ENCODE results near the gene HIPK4.
A peak's percentile ranks its signal among the peaks of the same experiment; 100 is the strongest.

Gene HIPK4

DNA sequence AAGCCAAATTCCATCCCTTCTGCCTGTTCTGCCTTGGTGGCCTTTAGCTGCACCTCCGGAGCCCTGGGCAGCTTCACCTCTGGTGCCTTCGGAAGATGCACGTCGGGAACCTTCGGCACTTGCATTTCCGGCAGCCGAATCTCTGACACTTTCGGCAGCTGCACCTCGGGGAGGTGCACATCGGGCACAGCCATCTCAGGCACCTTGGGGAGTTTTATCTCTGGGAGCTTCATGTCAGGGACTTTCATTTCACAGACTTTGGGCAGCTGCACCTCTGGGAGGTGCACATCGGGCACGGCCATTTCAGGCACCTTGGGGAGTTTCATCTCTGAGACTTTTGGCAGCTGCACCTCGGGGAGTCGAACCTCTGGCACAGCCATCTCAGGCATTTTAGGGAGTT, 6.0 kb upstream of the HIPK4 start:
- no peak overlapping the region for H3K23ac ChIP-seq (ENCODE audit: low read length in 2 of 2)
- WGBS, result 89% methylated on average over 14 of the region's 14 CpGs
- DNase-seq, result no peak

GRCh38 chr19:40394816-40395210, 4.8 kb upstream of the HIPK4 start:
- 85% methylated on average over 12 of the region's 13 CpGs for WGBS

More for the DNA sequence above, 6.0 kb upstream of the HIPK4 start:
- Histone ChIP-seq H2BK15ac (ENCODE audit: low read depth, poor library complexity, severe bottlenecking) (no peak overlapping the region), H3K18ac (ENCODE audit: low read depth in 1 of 2, low read length in 2 of 2) (no peak overlapping the region), H2BK120ac (ENCODE audit: low read depth, low read length) (no peak overlapping the region), H3K27ac (ENCODE audit: low read length, poor library complexity, severe bottlenecking) (no peak overlapping the region), H2BK5ac (ENCODE audit: low read depth, low read length, poor library complexity, severe bottlenecking) (no peak overlapping the region), H4K91ac (ENCODE audit: low read length) (no peak overlapping the region), H3K36me3 (ENCODE audit: control insufficient read depth in 1 of 2, insufficient read depth in 2 of 2, low read depth in 1 of 2, low read length in 2 of 2) (peaks cover 0 to 13% of the 10 kb centered on the region in 2 experiments), H3K14ac (ENCODE audit: low read length in 2 of 2) (peak overlapping the region in 1 of 2 experiments; percentile 63), H3K4me1 (ENCODE audit: control insufficient read depth, insufficient read depth, low read depth, low read length) (peaks cover 10% of the 10 kb centered on the region), H3K4ac (ENCODE audit: low read depth in 1 of 2, low read length in 2 of 2) (no peak overlapping the region), H2BK12ac (ENCODE audit: low read length in 2 of 2) (no peak overlapping the region), H3K4me3 (ENCODE audit: insufficient read depth in 1 of 2, low read depth in 1 of 2, low read length in 2 of 2) (no peak overlapping the region), H2AK5ac (ENCODE audit: low read length, severe bottlenecking) (no peak overlapping the region), H3K9me3 (ENCODE audit: control insufficient read depth, low read length) (no peaks in the 10 kb centered on the region), H3K9ac (ENCODE audit: low read length) (no peak overlapping the region), H3K27me3 (ENCODE audit: control insufficient read depth in 1 of 2, insufficient read depth in 1 of 2, low read length in 2 of 2) (peaks cover 2 to 10% of the 10 kb centered on the region in 2 experiments), H3K4me2 (ENCODE audit: low read length, poor library complexity, severe bottlenecking) (no peak overlapping the region), H2AFZ (ENCODE audit: low read depth, low read length) (no peak overlapping the region), H4K8ac (ENCODE audit: low read length) (peak overlapping the region; percentile 4), H3K79me1 (replicated peaks; ENCODE audit: low read length, poor library complexity, severe bottlenecking) (peaks cover 1% of the 10 kb centered on the region)

GRCh38 chr19:40393894-40394815, 4.2 kb upstream of the HIPK4 start:
- Histone ChIP-seq H3K9me3 (ENCODE audit: control insufficient read depth, low read length) (no peaks in the 10 kb centered on the region), H3K4me3 (ENCODE audit: insufficient read depth in 1 of 2, low read depth in 1 of 2, low read length in 2 of 2) (no peak overlapping the region), H4K8ac (ENCODE audit: low read length) (peak overlapping the region; percentile 36), H3K14ac (ENCODE audit: low read length in 2 of 2) (no peak overlapping the region), H3K18ac (ENCODE audit: low read depth in 1 of 2, low read length in 2 of 2) (no peak overlapping the region), H3K79me1 (replicated peaks; ENCODE audit: low read length, poor library complexity, severe bottlenecking) (no peaks in the 10 kb centered on the region), H3K9ac (ENCODE audit: low read length) (no peak overlapping the region), H4K91ac (ENCODE audit: low read length) (peak overlapping the region; percentile 30), H2BK5ac (ENCODE audit: low read depth, low read length, poor library complexity, severe bottlenecking) (no peak overlapping the region), H2BK15ac (ENCODE audit: low read depth, poor library complexity, severe bottlenecking) (peak overlapping the region; percentile 16), H3K27me3 (ENCODE audit: control insufficient read depth in 1 of 2, insufficient read depth in 1 of 2, low read length in 2 of 2) (peaks cover 2 to 10% of the 10 kb centered on the region in 2 experiments), H3K4me2 (ENCODE audit: low read length, poor library complexity, severe bottlenecking) (no peak overlapping the region), H2BK12ac (ENCODE audit: low read length in 2 of 2) (no peak overlapping the region), H3K27ac (ENCODE audit: low read length, poor library complexity, severe bottlenecking) (no peak overlapping the region), H3K36me3 (ENCODE audit: control insufficient read depth in 1 of 2, insufficient read depth in 2 of 2, low read depth in 1 of 2, low read length in 2 of 2) (peaks cover 0 to 13% of the 10 kb centered on the region in 2 experiments), H3K23ac (ENCODE audit: low read length in 2 of 2) (no peak overlapping the region), H2BK120ac (ENCODE audit: low read depth, low read length) (no peak overlapping the region), H3K4me1 (ENCODE audit: control insufficient read depth, insufficient read depth, low read depth, low read length) (peaks cover 10% of the 10 kb centered on the region), H2AK5ac (ENCODE audit: low read length, severe bottlenecking) (no peak overlapping the region), H3K4ac (ENCODE audit: low read depth in 1 of 2, low read length in 2 of 2) (no peak overlapping the region), H2AFZ (ENCODE audit: low read depth, low read length) (no peak overlapping the region)
- WGBS, result 92% methylated on average over 41 of the region's 41 CpGs
- no peak for DNase-seq

More at GRCh38 chr19:40394816-40395210, 4.8 kb upstream of the HIPK4 start:
- no peak overlapping the region for H3K4me3 ChIP-seq (ENCODE audit: insufficient read depth in 1 of 2, low read depth in 1 of 2, low read length in 2 of 2)
- no peak overlapping the region for H2BK15ac ChIP-seq (ENCODE audit: low read depth, poor library complexity, severe bottlenecking)
- peak overlapping the region; percentile 9 for H4K91ac ChIP-seq (ENCODE audit: low read length)
- peaks cover 10% of the 10 kb centered on the region for H3K4me1 ChIP-seq (ENCODE audit: control insufficient read depth, insufficient read depth, low read depth, low read length)
- no peak overlapping the region for H2AK5ac ChIP-seq (ENCODE audit: low read length, severe bottlenecking)
- no peak overlapping the region for H2BK12ac ChIP-seq (ENCODE audit: low read length in 2 of 2)
- no peak for DNase-seq
- H3K9ac ChIP-seq (ENCODE audit: low read length), result no peak overlapping the region
- H3K18ac ChIP-seq (ENCODE audit: low read depth in 1 of 2, low read length in 2 of 2), result no peak overlapping the region
- H3K9me3 ChIP-seq (ENCODE audit: control insufficient read depth, low read length), result no peaks in the 10 kb centered on the region
- H3K23ac ChIP-seq (ENCODE audit: low read length in 2 of 2), result no peak overlapping the region
- no peak overlapping the region for H2AFZ ChIP-seq (ENCODE audit: low read depth, low read length)
- H2BK5ac ChIP-seq (ENCODE audit: low read depth, low read length, poor library complexity, severe bottlenecking), result no peak overlapping the region
- no peak overlapping the region for H3K4me2 ChIP-seq (ENCODE audit: low read length, poor library complexity, severe bottlenecking)
- no peaks in the 10 kb centered on the region for H3K79me1 ChIP-seq (replicated peaks; ENCODE audit: low read length, poor library complexity, severe bottlenecking)
- no peak overlapping the region for H3K14ac ChIP-seq (ENCODE audit: low read length in 2 of 2)
- no peak overlapping the region for H4K8ac ChIP-seq (ENCODE audit: low read length)
- no peak overlapping the region for H2BK120ac ChIP-seq (ENCODE audit: low read depth, low read length)
- no peak overlapping the region for H3K4ac ChIP-seq (ENCODE audit: low read depth in 1 of 2, low read length in 2 of 2)
- peaks cover 2 to 10% of the 10 kb centered on the region in 2 experiments for H3K27me3 ChIP-seq (ENCODE audit: control insufficient read depth in 1 of 2, insufficient read depth in 1 of 2, low read length in 2 of 2)
- peaks cover 0 to 13% of the 10 kb centered on the region in 2 experiments for H3K36me3 ChIP-seq (ENCODE audit: control insufficient read depth in 1 of 2, insufficient read depth in 2 of 2, low read depth in 1 of 2, low read length in 2 of 2)
- no peak overlapping the region for H3K27ac ChIP-seq (ENCODE audit: low read length, poor library complexity, severe bottlenecking)

GRCh38 chr19:40392894-40393517, 3.0 kb upstream of the HIPK4 start:
- H4K8ac ChIP-seq (ENCODE audit: low read length), result no peak overlapping the region
- no peak overlapping the region for H3K4me3 ChIP-seq (ENCODE audit: insufficient read depth in 1 of 2, low read depth in 1 of 2, low read length in 2 of 2)
- peaks cover 7% of the 10 kb centered on the region for H3K4me1 ChIP-seq (ENCODE audit: control insufficient read depth, insufficient read depth, low read depth, low read length)
- H2AFZ ChIP-seq (ENCODE audit: low read depth, low read length), result no peak overlapping the region
- DNase-seq, result no peak
- H4K91ac ChIP-seq (ENCODE audit: low read length), result no peak overlapping the region
- peaks cover 0 to 7% of the 10 kb centered on the region in 2 experiments for H3K36me3 ChIP-seq (ENCODE audit: control insufficient read depth in 1 of 2, insufficient read depth in 2 of 2, low read depth in 1 of 2, low read length in 2 of 2)
- H3K27ac ChIP-seq (ENCODE audit: low read length, poor library complexity, severe bottlenecking), result no peak overlapping the region
- H3K79me1 ChIP-seq (replicated peaks; ENCODE audit: low read length, poor library complexity, severe bottlenecking), result no peaks in the 10 kb centered on the region
- H2BK120ac ChIP-seq (ENCODE audit: low read depth, low read length), result no peak overlapping the region
- H3K14ac ChIP-seq (ENCODE audit: low read length in 2 of 2), result no peak overlapping the region
- H3K27me3 ChIP-seq (ENCODE audit: control insufficient read depth in 1 of 2, insufficient read depth in 1 of 2, low read length in 2 of 2), result peaks cover 2 to 10% of the 10 kb centered on the region in 2 experiments
- no peak overlapping the region for H2AK5ac ChIP-seq (ENCODE audit: low read length, severe bottlenecking)
- no peaks in the 10 kb centered on the region for H3K9me3 ChIP-seq (ENCODE audit: control insufficient read depth, low read length)
- H2BK12ac ChIP-seq (ENCODE audit: low read length in 2 of 2), result no peak overlapping the region
- H3K4me2 ChIP-seq (ENCODE audit: low read length, poor library complexity, severe bottlenecking), result no peak overlapping the region
- 66% methylated on average over 9 of the region's 9 CpGs for WGBS
- no peak overlapping the region for H3K23ac ChIP-seq (ENCODE audit: low read length in 2 of 2)
- no peak overlapping the region for H3K4ac ChIP-seq (ENCODE audit: low read depth in 1 of 2, low read length in 2 of 2)
- no peak overlapping the region for H2BK5ac ChIP-seq (ENCODE audit: low read depth, low read length, poor library complexity, severe bottlenecking)
- no peak overlapping the region for H3K18ac ChIP-seq (ENCODE audit: low read depth in 1 of 2, low read length in 2 of 2)
- H3K9ac ChIP-seq (ENCODE audit: low read length), result no peak overlapping the region
- no peak overlapping the region for H2BK15ac ChIP-seq (ENCODE audit: low read depth, poor library complexity, severe bottlenecking)

Measured in mesenchymal stem cell (in vitro differentiated cells and primary cell).